GM12892 (cell line): Measurements from ENCODE around the gene MOG.

ENCODE experiments used
- POLR2A ChIP-seq: IDR thresholded peaks from 2 replicates; pipeline ENCODE4 v1.6.1; 2011; ENCODE audit warnings: low read depth, low read length, control low read depth
- POLR2AphosphoS5 ChIP-seq: IDR thresholded peaks from 2 replicates; pipeline ENCODE4 v1.6.1; 2011; ENCODE audit warnings: low read depth, low read length, control low read depth
- TAF1 ChIP-seq: IDR thresholded peaks from 2 replicates; pipeline ENCODE4 v1.6.1; 2011; ENCODE audit warnings: low read depth, mild to moderate bottlenecking, control low read depth, low read length, borderline replicate concordance

GRCh38 chr6:29624520-29624961, 32.4 kb upstream of the MOG start:
- TF ChIP-seq POLR2AphosphoS5: no peak
- no peak for TF ChIP-seq POLR2A
- no peak for TF ChIP-seq TAF1
